Activated T-cell treated with anti-CD3 and anti-CD28 coated beads, Interleukin-2, amount 50 U/mL, for 4 hours (primary cell): ENCODE data around the gene CD53. TPM values are rescaled to one million over a fixed set of nuclear protein-coding genes. Genes with fewer than 3 reads are reported as not detected.

Experiments used
- ATAC-seq, 2 donors: fragments of 200-7000 bp; cut with Tn5 transposase; one replicate each; pipeline ENCODE4 v1.10.0; 2021
- DNase-seq: peaks from one replicate; pipeline ENCODE4 v3.0.0-alpha.2; 2020
- H3K27me3 Mint-ChIP-seq: one replicate; pipeline ENCODE4 v1.8.0; 2021; ENCODE audit warnings: low read depth, mixed read lengths
- H3K36me3 Mint-ChIP-seq: one replicate; pipeline ENCODE4 v1.8.0; 2022; ENCODE audit warnings: mixed read lengths; ENCODE audit not compliant: insufficient read depth
- H3K4me1 Mint-ChIP-seq: one replicate; pipeline ENCODE4 v1.8.0; 2021; ENCODE audit warnings: low read depth, mixed read lengths
- H3K4me3 Mint-ChIP-seq: one replicate; pipeline ENCODE4 v1.8.0; 2021; ENCODE audit warnings: mild to moderate bottlenecking, moderate library complexity, mixed read lengths
- H3K9me3 Mint-ChIP-seq: one replicate; pipeline ENCODE4 v1.8.0; 2021; ENCODE audit warnings: mixed read lengths
- total RNA-seq, 3 donors: library from RNA; stranded (reverse); gene quantifications; one replicate each; pipeline ENCODE4 v1.2.1, GENCODE V29; 2021

CD53 gene
- total RNA-seq, 3 donors from 2014 or later: 163 to 217 (median 190) TPM

DNA sequence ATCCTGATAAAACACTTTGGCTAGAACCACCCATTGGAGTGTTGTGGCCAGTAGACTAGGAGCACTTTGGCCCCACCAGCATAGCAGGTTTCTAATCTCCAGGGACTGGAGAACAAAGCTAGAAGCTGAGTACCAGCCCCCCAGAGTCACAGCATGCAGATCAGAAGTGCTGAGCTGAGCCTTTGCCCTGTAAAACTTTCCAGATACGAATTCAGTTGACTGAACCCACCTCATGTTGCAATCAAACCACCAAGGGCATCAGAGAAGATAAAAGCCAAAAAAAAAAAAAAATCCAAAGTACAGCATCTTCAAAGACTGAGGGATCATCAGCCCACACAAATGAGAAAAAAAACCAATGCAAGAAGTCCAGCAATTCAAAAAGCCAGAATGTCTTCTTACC is 8.7 kb upstream of the CD53 start:
- Mint-ChIP-seq H3K4me3 (no peak overlapping the region), H3K9me3 (peaks cover 47% of the 10 kb centered on the region), H3K4me1 (peaks cover 13% of the 10 kb centered on the region), H3K27me3 (no peaks in the 10 kb centered on the region), H3K36me3 (peaks cover 11% of the 10 kb centered on the region)
- DNase-seq (no peak), ATAC-seq (no peak)

DNA sequence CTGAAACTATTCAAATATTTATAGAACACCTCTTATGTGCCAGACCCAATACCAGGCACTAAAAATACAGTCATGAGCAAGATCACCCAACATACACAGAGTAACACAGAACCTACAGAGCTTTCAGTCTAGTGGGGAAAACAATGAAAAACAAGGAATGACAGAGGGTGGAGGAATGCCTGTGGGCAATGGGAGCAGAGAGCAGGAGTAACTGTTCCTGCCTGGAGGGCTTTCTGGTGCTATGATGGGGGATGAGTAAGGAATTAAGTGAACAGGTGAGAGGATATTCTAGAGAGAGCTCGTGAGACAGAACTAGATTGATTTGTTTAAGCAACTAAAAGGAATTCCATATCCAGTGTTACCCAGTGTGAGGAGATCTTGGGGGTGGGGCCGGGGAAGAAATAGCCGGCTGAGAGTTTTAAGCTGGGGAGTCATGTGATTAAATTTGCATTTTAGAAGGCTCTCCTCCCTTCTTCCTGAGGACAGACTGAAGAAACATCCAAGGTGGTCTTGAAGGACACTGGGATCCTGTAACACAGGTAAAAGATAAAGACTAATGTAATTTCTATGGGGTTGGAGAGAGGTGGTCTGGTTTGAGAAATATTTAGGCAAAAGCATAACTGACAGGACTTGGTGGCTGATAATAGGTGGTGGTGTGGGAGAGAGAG is 2.1 kb upstream of the CD53 start:
- peaks cover 23% of the 10 kb centered on the region for H3K9me3 Mint-ChIP-seq
- ATAC-seq (no peak), DNase-seq (no peak)
- peaks cover 14% of the 10 kb centered on the region for H3K36me3 Mint-ChIP-seq
- H3K27me3 Mint-ChIP-seq: no peaks in the 10 kb centered on the region
- peak overlapping the region; percentile 31 for H3K4me3 Mint-ChIP-seq
- H3K4me1 Mint-ChIP-seq: peaks cover 40% of the 10 kb centered on the region

DNA sequence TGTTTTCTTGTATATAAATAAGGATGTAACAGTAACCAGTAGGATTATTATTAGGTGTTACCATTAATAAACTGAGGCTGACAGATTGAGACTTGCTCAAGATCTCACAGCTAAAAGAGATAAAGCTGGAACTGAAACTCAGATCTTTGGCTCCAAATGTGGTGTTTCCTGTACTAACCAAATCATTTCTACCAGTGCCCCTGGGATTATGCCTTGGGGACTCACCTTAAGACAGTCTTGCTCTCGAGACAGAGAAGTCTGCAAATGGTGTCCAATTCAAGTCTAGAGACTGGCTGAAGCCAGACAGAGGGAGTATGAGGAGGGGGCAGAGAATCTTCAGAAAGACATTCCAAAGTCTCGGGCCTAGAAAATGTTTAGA is 593 bp upstream of the CD53 start:
- Mint-ChIP-seq H3K36me3 (peaks cover 15% of the 10 kb centered on the region), H3K4me3 (peak overlapping the region; percentile 98), H3K9me3 (peaks cover 8% of the 10 kb centered on the region), H3K27me3 (no peaks in the 10 kb centered on the region), H3K4me1 (peaks cover 47% of the 10 kb centered on the region)
- ATAC-seq (no peak), DNase-seq (no peak)

DNA sequence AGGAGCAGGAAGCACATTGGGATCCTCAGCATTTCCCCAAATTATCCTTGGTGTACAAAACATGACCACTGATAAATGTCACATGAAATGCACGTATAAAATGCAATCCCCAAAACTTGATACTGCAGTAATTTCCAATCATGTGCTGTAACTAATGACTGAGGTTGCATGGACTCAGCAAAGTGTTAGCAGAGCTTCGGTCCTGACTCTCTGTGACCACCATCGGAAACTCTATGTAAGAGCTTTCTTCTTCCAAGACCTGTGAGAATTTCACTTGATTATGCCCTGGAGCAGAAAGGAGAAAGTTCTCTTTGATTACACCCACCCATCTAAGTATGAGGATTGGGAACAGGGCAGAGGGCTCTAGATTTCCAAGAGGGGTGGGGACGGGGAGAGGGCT is 908 bp downstream of the CD53 start:
- no peaks in the 10 kb centered on the region for H3K9me3 Mint-ChIP-seq
- ATAC-seq: no peak
- no peaks in the 10 kb centered on the region for H3K27me3 Mint-ChIP-seq
- DNase-seq: no peak
- H3K36me3 Mint-ChIP-seq: peaks cover 22% of the 10 kb centered on the region
- peak overlapping the region; percentile 98 for H3K4me3 Mint-ChIP-seq
- H3K4me1 Mint-ChIP-seq: peaks cover 52% of the 10 kb centered on the region

DNA sequence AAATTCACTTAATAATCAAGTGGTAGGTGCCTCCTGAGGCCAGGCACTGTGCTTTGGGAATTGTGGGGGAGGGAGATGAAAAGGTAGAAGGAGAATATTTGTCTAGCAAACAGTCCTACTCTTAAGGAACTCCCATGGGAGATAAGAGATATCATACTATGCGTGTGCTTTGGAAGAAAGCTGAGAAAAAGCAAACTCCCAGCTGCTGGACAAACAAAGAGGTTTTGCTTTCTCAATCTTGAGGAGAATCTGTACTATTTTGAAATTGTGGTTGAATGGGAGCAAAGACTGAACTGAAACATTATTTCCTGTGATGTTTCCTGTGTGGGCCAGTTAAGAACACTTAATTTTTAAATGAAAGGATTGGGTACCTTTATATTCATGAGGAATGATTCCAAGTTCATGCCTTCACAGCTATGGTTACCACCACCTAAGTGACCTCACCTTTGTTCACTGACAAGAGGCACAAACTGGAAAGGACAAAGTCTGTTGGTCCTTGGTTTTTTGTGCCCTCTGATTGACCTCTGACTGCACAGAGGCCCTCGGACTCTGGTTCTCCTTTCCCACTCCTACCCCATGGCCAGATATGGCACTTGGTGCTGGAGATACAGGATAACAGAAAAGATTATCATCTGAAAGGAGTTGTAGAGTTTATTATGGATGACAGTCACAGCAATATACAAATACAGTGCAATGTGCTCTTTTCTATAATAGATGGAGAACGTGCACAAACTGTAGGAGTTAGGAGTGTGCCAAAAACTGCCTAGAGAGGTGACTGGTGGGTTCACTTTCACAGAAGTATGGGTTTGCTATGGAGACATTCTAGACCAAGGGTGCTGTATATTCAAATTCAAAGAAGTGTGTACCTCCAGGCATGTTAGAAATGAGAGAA is 1.6 kb downstream of the CD53 start:
- Mint-ChIP-seq H3K36me3 (peaks cover 25% of the 10 kb centered on the region), H3K4me3 (peak overlapping the region; percentile 98), H3K27me3 (no peaks in the 10 kb centered on the region), H3K9me3 (no peaks in the 10 kb centered on the region), H3K4me1 (peaks cover 52% of the 10 kb centered on the region)
- DNase-seq (no peak), ATAC-seq (no peak)

DNA sequence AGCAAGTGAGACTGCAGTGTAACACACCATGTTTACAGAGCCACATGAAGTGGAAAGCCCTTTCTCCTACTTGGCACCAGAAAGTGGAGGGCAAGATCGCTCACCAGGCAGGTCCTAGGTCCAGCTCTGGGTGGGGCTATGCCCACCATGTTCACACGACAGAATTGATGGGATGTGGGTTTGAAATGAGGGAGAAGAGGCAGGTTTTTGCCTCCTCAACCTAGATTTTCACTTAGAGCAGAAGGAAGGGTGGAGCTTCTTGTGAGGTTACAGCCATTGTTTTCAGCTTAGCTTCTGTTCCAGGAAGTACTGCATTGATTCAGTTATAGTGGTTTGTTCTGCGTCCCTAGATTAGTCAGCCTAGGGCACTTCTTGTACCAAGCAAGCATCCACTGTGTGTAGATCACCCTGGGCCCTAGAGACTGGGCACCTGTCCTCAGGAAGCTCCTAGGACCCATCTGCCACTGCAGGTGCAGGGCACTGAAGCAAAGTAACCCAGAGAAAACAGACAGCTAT is 2.3 kb downstream of the CD53 start:
- Mint-ChIP-seq H3K36me3 (peaks cover 27% of the 10 kb centered on the region), H3K4me3 (peak overlapping the region; percentile 98), H3K27me3 (no peaks in the 10 kb centered on the region), H3K4me1 (peaks cover 59% of the 10 kb centered on the region), H3K9me3 (no peaks in the 10 kb centered on the region)
- peak; percentile 33 for DNase-seq
- ATAC-seq: peak; percentile 79

DNA sequence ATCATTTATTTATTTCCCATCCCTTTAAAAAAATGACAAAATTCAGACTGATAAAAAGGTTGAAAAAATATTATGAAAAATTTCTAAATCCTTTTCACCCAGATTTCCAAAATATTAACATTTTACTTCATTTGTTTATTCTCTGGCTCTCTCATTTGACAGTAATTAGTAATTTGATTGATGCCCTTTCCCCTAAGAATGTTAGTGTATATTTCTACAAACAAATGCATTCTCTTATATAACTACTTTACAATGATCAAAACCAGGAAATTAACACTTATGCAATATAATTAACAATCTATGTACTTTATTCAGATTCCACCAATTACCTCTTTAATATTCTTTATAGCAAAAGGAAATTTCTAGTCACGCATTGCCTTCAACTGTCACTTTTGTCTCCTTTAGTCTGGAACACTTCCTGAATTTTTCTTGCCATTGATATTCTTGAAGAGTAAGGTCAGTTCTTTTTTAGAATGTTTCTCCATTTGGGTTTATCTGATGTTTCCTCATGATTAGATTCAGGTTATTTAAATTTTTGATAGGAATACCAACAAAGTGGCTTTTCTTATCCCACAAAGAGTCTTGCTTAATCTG is 3.9 kb downstream of the CD53 start:
- Mint-ChIP-seq H3K36me3 (peaks cover 31% of the 10 kb centered on the region), H3K4me1 (peaks cover 60% of the 10 kb centered on the region), H3K27me3 (no peaks in the 10 kb centered on the region), H3K9me3 (peaks cover 2% of the 10 kb centered on the region), H3K4me3 (peak overlapping the region; percentile 98)
- ATAC-seq (no peak), DNase-seq (no peak)

DNA sequence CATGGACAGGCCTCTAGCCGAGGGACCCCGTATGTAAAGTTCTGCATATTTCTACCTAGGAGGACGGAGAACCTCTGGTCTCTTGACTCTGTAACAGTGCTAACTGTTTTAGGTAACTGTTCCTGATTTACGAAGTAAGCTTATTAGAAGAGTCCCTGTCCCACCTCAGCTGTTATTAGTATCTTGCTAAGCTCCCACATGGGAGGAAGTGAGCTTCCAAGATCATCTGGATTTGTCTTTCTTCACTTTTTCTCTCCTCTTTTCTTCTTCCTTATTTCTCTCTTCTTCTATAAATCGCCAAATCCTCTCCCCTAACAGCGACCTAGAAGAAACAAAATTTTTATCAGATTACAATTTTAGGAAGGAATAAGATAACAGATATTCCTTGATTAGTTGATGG is 4.4 kb downstream of the CD53 start:
- H3K27me3 Mint-ChIP-seq: no peaks in the 10 kb centered on the region

DNA sequence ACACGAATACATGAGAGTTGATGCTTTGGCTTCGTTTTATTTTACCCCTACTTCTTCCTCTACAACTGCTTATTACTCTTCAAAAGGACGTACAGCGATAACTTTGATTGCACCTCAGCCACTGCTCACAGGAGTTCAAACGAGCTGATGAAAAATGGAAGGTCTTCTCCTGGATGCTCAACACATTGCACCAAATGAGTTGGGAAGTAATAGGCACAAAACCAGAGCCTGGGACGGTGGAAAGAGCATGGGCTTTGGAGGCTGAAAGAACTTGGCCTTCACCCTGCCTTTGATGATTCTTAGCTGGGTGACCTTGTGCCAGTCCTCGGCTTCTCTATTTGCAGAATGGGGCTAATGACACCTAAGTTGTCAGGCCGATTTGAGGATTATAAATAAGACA is 4.8 kb downstream of the CD53 start:
- Mint-ChIP-seq H3K4me1 (peaks cover 59% of the 10 kb centered on the region), H3K4me3 (peak overlapping the region; percentile 98), H3K9me3 (peaks cover 4% of the 10 kb centered on the region), H3K27me3 (no peaks in the 10 kb centered on the region), H3K36me3 (peaks cover 33% of the 10 kb centered on the region)
- ATAC-seq (no peak), DNase-seq (no peak)

More for the DNA sequence above, 4.4 kb downstream of the CD53 start:
- H3K4me3 Mint-ChIP-seq: peak overlapping the region; percentile 98
- peaks cover 59% of the 10 kb centered on the region for H3K4me1 Mint-ChIP-seq
- ATAC-seq (no peak), DNase-seq (no peak)
- peaks cover 33% of the 10 kb centered on the region for H3K36me3 Mint-ChIP-seq
- H3K9me3 Mint-ChIP-seq: peaks cover 4% of the 10 kb centered on the region

DNA sequence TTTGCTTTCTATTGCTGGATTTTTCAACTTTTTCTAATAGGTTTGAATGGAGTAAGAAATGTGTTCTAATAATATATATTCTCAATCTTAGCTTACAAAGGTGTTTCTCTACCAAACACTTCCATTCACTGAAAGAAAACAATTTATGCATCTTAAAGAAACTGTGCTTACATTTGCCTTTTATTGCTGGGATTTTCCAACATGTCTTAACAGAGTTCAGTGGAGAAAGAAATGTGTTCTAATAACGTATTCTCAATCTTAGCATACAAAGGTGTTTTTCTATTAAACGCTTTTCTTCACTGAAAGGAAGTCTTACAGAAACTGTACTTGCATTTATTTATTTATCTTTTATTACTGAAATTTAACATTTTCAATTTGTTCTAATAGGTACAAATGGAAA is 5.6 kb downstream of the CD53 start:
- ATAC-seq (no peak), DNase-seq (no peak)
- Mint-ChIP-seq H3K4me3 (peak overlapping the region; percentile 98), H3K9me3 (peaks cover 4% of the 10 kb centered on the region), H3K27me3 (no peaks in the 10 kb centered on the region), H3K4me1 (peaks cover 66% of the 10 kb centered on the region), H3K36me3 (peaks cover 36% of the 10 kb centered on the region)

DNA sequence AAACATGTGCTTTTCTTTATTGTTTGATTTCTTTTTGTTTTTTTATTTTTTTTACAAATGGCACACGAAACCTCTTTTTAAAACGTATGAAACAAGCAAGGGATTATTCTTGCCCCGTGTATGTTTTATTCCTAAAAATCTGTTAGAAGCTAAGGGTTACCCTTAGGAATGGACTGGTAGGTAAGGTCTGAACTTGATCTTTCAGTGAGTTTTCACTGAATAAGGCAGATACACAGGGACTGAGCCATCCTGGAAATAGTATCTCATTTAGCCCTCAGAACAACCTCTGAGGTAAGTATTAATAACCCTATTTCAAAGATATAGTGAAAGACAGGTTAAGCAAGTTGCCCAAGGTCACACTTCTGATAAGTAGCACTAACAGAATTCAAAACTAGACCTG is 6.0 kb downstream of the CD53 start:
- ATAC-seq (no peak), DNase-seq (no peak)
- no peaks in the 10 kb centered on the region for H3K27me3 Mint-ChIP-seq
- H3K4me1 Mint-ChIP-seq: peaks cover 70% of the 10 kb centered on the region
- peaks cover 4% of the 10 kb centered on the region for H3K9me3 Mint-ChIP-seq
- H3K4me3 Mint-ChIP-seq: peak overlapping the region; percentile 76
- H3K36me3 Mint-ChIP-seq: peaks cover 38% of the 10 kb centered on the region

DNA sequence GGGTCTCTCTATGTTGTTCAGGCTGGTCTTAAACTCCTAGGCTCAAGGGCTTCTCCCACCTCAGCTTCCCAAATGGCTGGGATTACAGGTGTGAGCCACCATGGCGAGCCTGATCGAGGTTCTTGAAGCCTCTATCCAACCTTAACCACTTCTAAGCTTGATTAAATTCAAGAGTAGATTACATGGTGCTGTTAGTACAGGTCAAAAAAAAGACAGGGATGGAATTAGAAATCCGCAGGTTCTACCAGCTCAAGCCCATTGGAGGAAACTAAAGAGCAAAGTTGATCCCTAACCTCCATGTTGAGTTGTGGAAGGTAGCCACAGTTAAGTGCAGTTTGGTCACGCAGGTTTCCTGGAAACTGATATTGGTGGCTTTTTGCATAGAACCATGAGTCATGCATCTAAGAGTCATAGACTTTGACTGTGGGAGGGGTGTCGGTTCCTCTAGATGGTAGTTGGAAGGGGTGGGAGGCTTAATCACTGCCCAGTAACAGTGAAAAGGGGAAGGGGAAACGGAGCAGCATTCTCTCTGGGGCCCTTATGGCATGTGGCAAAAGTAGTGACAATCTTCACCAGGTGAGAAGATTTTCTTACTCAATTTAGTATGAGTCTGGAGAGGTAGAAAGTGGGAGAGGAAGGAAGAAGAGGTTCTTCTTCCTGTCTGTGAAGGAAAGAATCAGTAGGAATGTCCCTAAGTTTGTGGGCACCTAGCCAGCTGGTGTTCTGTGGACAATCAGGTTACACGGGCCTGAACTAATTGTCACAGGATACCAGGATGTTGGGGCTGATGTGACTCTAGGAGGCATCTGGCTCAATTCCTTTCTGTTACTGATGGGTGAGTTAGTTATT is 7.0 kb downstream of the CD53 start:
- Mint-ChIP-seq H3K4me3 (peak overlapping the region; percentile 76), H3K9me3 (peaks cover 4% of the 10 kb centered on the region), H3K4me1 (peaks cover 80% of the 10 kb centered on the region), H3K27me3 (no peaks in the 10 kb centered on the region), H3K36me3 (peaks cover 38% of the 10 kb centered on the region)
- ATAC-seq (peak; percentile 70 to 72), DNase-seq (peak; percentile 57)

DNA sequence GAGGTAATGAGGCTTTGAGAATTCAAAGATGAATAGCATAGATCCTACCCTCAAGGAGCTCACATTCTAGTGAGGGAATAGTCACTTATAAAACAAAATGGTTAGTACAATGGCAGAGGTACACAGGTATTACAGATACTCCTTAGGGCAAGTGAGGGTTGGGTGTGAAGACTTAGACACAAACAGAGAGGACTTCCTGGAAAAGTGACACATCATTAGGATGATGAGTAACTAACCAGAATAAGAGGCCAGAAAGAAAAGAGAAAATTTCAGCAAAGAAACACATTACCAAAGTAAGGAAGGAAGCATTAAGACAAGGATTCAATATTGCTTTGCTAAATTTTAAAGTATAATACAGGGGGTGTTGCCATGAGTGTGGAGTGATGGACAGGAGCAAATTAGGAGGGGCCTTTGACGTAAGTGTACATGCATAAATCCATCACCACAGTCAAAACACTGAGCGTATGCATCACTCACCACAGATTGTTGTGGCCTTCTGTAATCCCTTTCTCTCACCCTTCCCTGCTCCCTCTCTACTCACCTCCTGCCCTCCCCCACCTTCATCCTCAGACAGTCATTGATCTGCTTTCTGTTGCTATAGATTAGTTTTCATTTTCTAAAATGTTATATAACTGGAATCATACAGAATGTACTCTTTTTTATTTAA is 7.9 kb downstream of the CD53 start:
- ATAC-seq: peak; percentile 74 to 76
- Mint-ChIP-seq H3K4me1 (peaks cover 80% of the 10 kb centered on the region), H3K36me3 (peaks cover 32% of the 10 kb centered on the region), H3K27me3 (no peaks in the 10 kb centered on the region), H3K4me3 (peak overlapping the region; percentile 76), H3K9me3 (peaks cover 4% of the 10 kb centered on the region)
- DNase-seq: no peak
